Dendritic cell treated with granulocyte-macrophage colony-stimulating factor and Interleukin-4, amounts not matched to agents 40 ng/mL and 50 ng/mL, for 4 days (primary cell): ENCODE results near the gene CCDC102A.

Experiments
- H3K27ac Mint-ChIP-seq: one replicate; pipeline ENCODE4 v1.8.0; 2022; ENCODE audit warnings: mild to moderate bottlenecking, mixed read lengths
- H3K27me3 Mint-ChIP-seq: one replicate; pipeline ENCODE4 v1.8.0; 2022; ENCODE audit warnings: mild to moderate bottlenecking, mixed read lengths
- H3K36me3 Mint-ChIP-seq: one replicate; pipeline ENCODE4 v1.8.0; 2022; ENCODE audit warnings: low read depth, mixed read lengths
- H3K4me1 Mint-ChIP-seq: one replicate; pipeline ENCODE4 v1.8.0; 2022; ENCODE audit warnings: low read depth, mixed read lengths
- H3K4me3 Mint-ChIP-seq: one replicate; pipeline ENCODE4 v1.8.0; 2022; ENCODE audit warnings: mild to moderate bottlenecking, moderate library complexity, mixed read lengths
- H3K9me3 Mint-ChIP-seq: one replicate; pipeline ENCODE4 v1.8.0; 2022; ENCODE audit warnings: mixed read lengths
- intact Hi-C: fragments of 100-400 bp; cut with micrococcal nuclease; formaldehyde crosslinking; loops from one replicate; pipeline ENCODE4 v1.15.0; 2022

CCDC102A gene

DNA sequence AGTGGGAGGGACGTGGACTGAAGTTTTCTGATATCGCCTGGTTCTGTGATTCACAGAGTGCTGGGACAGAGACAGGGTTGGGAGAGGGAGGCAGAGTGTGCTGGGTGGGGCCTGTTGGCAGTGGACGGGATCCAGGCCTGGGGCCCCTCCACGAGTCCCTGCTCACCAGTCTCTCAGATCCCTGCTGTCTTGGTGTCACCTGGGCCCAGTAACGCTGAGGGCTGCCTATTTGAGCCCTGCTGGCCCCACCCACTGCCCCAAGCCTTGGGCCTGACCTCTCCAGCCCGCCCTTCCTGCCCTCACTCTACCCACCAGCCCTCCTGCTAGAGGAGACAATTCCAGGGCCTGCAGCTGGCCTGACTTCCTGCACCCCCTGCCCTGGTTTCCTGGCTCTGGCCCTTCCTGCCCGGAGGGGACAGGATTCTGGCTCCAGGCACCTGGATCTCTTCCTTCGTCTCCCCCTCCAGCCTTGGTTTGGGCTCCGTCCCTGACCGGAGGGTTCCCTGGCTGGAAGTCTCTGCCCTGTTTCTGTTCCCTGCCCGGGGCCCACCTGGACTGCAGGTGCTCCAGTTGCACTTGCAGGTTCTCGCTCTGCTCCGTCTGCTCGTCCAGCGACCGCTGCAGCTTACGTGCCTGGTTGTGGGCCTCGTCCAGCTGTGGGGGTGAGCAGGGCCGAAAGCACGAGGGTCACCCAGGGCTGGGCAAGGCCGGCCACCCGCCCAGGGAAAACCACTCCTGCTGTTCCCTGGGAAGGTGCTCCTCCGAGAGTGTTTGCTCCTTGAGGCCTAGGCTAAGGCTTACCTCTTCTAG, 21.4 kb downstream of the CCDC102A start:
- H3K9me3 Mint-ChIP-seq: no peaks in the 10 kb centered on the region
- no peak overlapping the region for H3K4me3 Mint-ChIP-seq
- intact Hi-C loops: loop anchor here (5.0 kb wide), 1 partner anchor 213 kb away; no protein-coding TSS in a partner anchor
- peaks cover 2% of the 10 kb centered on the region for H3K4me1 Mint-ChIP-seq
- H3K27ac Mint-ChIP-seq: no peak overlapping the region
- H3K36me3 Mint-ChIP-seq: no peaks in the 10 kb centered on the region
- H3K27me3 Mint-ChIP-seq: peaks cover 47% of the 10 kb centered on the region

DNA sequence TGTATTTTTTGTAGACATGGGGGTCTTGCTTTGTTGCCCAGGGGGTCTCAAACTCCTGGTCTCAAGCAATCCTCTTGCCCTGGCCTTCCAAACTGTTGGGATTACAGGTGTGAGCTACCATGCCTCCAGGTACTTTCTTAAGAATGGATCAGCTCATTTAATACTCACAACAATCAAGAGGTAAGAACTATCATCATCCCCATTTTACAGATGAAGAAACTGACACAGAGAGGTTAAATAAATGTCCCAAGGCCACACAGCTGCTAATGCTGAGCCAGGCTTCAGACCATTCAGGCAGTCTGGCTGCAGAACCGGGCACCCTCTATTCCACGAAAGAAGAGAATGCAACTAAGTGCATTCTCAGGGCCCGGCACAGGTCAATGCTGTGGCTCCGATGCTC, 22.0 kb downstream of the CCDC102A start:
- Mint-ChIP-seq H3K27me3 (peaks cover 47% of the 10 kb centered on the region), H3K4me1 (no peaks in the 10 kb centered on the region), H3K36me3 (no peaks in the 10 kb centered on the region), H3K4me3 (no peak overlapping the region), H3K27ac (no peak overlapping the region), H3K9me3 (no peaks in the 10 kb centered on the region)
- intact Hi-C loops: no loop called here

DNA sequence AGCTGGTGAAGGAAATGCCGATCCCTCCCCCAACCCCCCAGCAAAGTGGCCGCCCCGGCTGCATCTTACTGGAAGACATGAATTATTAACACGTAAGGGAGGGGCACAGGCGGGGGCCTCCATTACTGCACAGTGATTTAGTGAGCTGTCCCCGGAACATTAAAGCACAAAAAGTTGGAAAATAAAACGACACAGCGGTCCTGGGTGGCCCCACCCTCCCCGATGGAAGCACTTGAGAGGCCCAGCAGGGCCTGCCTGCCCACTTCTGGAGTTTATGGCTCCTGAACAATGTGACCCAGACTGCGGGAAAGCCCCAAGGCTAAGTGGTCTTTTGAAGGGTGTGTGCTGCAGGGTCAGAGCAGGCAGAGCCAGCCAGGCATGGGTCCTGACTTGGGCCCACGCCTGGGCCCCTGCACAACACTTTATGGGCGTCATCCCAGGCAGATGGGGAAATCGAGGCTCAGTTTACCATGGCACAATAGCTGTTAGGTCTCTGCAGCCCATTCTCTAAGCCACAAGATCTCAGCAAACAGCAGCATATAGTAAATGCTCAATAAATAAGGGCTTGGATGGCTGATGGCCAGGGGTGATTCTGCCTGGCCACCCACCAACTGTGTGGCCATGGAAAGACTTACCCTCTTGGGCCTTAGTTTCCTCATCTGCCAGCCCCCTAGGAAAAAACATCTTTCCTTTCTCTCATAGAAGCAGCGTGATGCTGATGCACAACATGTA, 22.8 kb downstream of the CCDC102A start:
- Mint-ChIP-seq H3K9me3 (no peaks in the 10 kb centered on the region), H3K4me3 (no peak overlapping the region), H3K36me3 (no peaks in the 10 kb centered on the region), H3K27me3 (peaks cover 46% of the 10 kb centered on the region), H3K4me1 (no peaks in the 10 kb centered on the region), H3K27ac (no peak overlapping the region)
- intact Hi-C loops: no loop called here

DNA sequence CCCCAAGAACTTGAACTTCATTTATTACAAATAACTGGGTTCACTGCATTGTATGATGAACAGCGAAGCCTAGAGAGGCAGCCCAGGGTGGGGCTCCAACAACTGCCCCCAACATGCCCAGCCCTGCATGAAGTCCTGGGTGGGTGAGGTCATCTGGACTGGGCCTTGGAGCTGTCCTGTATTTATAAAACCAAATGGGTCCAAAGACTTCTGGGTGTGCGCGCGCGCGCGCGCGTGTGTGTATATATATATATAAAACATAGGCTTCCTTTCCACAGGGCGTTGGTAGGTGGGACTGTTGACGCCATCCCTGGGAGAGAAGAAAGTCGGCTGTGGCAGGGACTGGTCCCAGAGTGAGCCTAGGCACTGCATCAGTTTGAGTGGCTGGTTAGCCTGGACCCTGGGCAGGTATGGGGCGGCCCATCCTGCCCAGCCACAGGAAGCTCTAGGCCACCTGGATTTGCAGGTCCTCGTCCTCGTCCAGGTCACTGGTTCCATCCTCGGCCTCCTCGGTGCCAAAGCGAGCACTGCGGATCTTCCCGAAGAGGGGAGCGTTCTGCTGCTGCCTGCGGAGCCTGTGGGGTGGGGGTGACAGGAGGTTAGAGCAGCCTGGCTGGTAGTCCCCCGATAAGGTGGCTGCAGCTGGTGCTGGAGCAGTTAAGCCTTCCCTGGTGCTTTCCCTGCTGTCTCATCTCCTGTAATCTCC, 23.9 kb downstream of the CCDC102A start:
- H3K4me3 Mint-ChIP-seq: no peak overlapping the region

DNA sequence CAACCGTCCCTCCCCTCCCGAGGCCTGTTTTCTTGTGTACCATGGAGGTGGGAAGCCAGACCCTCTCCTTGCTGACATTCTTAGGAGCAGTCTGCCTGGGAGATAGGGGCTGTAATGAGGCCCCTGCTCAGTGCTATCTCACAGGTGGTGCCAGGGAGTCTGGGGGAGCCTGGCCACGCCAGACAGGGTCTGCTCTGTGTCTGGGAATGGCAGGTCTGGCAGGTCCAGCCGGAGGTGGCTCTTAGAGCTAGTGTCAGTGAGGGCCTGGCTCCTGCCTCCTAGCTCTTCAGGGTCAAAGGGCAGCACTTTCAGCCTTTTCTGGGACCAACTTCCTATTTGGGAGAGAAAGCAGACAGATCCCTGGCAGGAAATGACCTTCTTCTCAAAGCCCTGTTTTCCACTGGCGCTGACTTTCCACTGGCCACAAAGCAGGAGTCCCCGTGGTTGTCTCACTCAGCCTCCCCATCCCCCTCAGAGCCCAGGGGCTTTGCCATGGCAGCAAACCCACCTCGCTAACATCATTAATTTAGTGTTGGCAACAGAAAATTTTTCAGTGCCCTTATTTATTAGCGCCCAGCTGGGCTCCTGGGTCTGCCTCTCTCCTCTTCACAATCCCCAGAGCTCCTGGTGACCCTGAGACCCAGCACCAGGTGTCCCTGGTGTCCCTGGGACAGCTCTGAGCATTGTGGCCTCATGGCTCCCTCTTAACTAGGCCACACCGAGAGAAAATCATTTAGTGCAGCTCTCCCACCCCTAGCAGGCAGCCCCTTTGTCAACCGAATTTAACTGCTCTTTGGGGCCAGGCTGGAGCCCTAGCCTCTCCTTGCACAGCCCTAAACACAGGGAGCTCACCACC, 26.1 kb downstream of the CCDC102A start:
- Mint-ChIP-seq H3K27ac (no peak overlapping the region), H3K4me3 (no peak overlapping the region), H3K36me3 (no peaks in the 10 kb centered on the region), H3K4me1 (no peaks in the 10 kb centered on the region), H3K27me3 (peaks cover 38% of the 10 kb centered on the region), H3K9me3 (no peaks in the 10 kb centered on the region)
- intact Hi-C loops: no loop called here

More for the DNA sequence above, 23.9 kb downstream of the CCDC102A start:
- Mint-ChIP-seq H3K27ac (no peak overlapping the region), H3K9me3 (no peaks in the 10 kb centered on the region), H3K27me3 (peaks cover 42% of the 10 kb centered on the region), H3K4me1 (no peaks in the 10 kb centered on the region), H3K36me3 (no peaks in the 10 kb centered on the region)
- intact Hi-C loops: no loop called here

DNA sequence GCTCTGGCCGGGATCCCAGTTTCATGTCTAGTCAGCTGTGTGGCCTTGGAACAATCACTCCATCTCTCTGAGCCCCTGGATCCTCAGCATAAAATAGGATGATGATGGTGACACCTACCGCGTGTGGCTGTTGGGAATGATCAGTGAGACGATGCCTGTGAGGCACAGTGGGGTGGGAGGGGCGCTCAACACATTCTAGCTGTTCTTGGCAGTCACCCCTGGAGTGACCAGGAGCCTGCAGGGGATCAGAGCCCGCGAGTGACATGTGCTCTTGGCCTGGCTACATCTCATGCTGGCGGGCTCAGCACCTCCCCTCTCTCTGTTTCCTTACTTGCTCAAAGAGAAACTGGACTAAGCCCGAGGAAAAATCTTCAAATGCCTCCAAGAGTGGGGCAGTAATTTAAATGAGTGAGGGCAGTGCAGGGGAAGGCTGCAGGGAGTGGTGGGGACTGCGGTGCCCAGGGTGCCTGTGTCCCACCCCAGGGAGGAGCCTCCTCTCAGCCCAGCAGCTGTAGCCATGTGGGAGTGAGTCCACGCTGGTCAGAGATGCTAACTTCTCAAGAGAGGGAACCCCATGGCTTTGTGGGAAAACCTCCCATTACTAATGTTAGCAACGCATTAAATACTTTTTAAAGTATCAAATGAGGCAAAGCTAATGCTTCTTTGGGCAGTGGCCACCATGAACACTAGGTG, 27.0 kb downstream of the CCDC102A start:
- H3K36me3 Mint-ChIP-seq: no peaks in the 10 kb centered on the region
- intact Hi-C loops: no loop called here
- H3K4me1 Mint-ChIP-seq: no peaks in the 10 kb centered on the region

DNA sequence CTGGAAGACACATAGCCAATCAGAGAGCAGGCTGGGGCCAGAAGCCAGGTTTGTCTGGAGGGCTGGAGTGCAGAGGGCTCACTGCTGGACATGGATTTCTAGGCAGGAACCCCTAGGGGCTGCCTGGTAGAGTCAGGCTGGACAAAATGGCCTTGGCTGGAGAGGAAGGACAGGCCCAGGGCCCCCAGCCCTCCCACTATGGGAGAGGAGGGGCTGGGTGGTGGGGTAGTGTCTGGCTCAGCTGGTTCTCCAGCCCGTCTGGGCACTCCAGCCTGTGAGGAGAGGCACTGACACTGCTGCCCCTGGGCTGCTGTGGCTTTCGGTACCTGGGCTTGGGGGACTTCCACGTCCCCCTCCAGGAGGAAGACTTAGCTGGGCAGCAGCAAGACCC, 28.3 kb downstream of the CCDC102A start:
- intact Hi-C loops: no loop called here
- Mint-ChIP-seq H3K9me3 (no peaks in the 10 kb centered on the region), H3K27ac (no peak overlapping the region), H3K27me3 (peaks cover 37% of the 10 kb centered on the region), H3K4me1 (no peaks in the 10 kb centered on the region), H3K36me3 (no peaks in the 10 kb centered on the region), H3K4me3 (no peak overlapping the region)

More for the DNA sequence above, 27.0 kb downstream of the CCDC102A start:
- no peak overlapping the region for H3K4me3 Mint-ChIP-seq
- no peaks in the 10 kb centered on the region for H3K9me3 Mint-ChIP-seq
- H3K27me3 Mint-ChIP-seq: peaks cover 40% of the 10 kb centered on the region
- no peak overlapping the region for H3K27ac Mint-ChIP-seq

DNA sequence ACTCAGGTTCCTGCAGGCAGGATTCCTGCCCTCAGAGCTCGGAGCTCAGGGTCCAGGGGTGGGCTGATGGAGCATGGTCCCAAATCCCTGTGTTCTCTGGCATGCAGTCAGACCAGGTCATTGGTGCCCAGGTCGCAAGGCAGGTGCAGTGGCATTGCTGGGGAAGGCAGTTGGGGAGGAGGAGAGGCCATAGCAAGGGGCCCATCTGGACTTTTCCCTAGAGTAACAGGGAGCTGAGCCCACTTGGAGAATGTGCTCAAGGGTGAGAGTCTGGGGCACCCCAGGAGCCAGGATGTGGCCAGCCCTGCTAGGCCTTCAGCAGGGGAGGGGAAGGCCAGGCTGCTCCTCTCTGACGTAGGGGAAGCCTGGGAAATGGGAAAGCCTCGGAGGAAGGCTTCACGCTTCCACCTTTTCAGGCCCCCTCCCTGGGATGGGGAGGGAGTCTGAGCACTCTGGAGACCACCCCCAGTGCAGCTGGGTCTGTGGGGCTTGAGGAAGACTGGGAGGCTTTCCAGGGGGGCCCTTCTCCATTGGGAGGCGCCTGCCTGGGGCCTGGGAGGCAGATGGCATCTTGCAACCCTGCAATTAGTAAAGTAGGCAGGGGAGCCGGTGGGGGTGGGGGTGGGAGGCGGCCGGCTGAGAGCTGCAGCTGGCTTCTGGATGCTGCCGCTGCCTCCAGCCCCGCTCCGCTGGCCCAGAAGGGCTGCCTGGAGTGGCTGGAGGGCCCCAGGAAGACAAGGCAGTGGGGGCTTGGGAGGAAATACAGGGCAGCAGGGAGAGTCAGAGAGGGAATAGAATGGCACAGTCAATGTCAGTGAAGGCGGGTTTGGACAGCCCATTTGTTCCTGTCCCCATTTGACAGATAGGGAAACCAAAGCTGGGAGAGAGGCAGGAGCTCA, 29.0 kb downstream of the CCDC102A start:
- Mint-ChIP-seq H3K9me3 (no peaks in the 10 kb centered on the region), H3K27me3 (peaks cover 37% of the 10 kb centered on the region), H3K4me3 (no peak overlapping the region), H3K36me3 (no peaks in the 10 kb centered on the region), H3K27ac (no peak overlapping the region), H3K4me1 (no peaks in the 10 kb centered on the region)
- intact Hi-C loops: no loop called here

DNA sequence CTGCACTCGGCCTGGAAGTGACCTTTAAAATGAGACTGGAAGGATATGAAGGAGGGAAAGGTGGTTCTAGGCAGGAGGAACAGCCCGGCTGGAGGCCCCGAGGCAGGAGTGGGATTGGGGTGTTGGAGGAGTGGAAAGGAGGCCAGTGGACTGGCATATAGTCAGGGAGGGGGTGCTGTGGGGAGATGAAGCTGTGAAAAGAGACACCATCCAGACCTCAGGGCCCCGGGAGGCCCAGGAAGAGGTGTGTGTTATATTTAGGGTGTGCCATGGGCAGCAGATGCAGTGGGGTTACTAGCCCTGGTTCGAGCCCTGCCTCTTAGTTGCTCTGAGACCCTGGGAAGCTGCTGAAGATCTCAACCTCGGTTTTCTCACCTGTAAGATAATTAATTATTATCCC, 31.2 kb downstream of the CCDC102A start:
- H3K36me3 Mint-ChIP-seq: no peaks in the 10 kb centered on the region
- H3K27ac Mint-ChIP-seq: no peak overlapping the region
- no peaks in the 10 kb centered on the region for H3K9me3 Mint-ChIP-seq
- H3K27me3 Mint-ChIP-seq: peaks cover 49% of the 10 kb centered on the region
- H3K4me1 Mint-ChIP-seq: no peaks in the 10 kb centered on the region
- no peak overlapping the region for H3K4me3 Mint-ChIP-seq
- intact Hi-C loops: no loop called here

DNA sequence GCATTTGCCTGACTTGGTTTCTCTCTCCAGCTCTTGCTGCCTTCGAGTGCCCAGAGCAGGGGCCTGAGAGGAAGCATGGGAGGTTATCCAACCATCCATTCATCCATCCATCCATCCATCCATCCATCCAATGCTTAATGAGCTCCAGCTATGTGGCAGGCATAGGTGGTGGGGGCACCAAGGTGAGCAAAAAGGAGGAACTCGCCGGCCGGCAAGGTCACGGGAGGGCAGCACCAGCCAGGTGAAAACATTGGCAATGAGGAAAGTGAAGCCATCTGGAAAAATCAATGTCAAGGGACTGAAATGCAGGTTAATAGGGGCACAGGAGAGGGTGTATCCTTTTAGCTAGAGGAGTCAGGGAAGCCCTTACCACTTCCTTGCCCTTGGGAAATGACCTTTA, 31.9 kb downstream of the CCDC102A start:
- intact Hi-C loops: no loop called here
- Mint-ChIP-seq H3K27ac (no peak overlapping the region), H3K4me1 (no peaks in the 10 kb centered on the region), H3K9me3 (no peaks in the 10 kb centered on the region), H3K36me3 (no peaks in the 10 kb centered on the region), H3K4me3 (no peak overlapping the region), H3K27me3 (peaks cover 48% of the 10 kb centered on the region)

DNA sequence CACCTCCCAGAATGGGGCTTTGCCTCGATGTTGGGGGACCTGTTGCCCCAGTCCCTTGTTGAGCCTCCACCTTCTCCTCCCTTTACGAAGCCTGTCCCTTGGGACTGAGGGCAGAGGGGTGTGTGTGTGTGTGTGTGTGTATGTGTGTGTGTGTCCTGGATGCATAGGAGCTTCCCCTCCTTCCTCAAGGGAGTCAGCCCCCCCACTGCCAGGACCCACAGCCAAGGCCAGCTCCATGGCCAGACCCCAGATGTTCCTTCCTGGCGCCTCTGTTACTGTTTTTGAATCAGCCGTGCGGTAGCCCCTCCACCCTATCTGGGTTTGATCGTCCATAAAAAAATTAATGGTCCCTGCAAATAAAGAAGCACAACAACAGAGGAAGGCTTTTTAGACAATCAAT, 32.4 kb downstream of the CCDC102A start:
- H3K36me3 Mint-ChIP-seq: no peaks in the 10 kb centered on the region
- no peaks in the 10 kb centered on the region for H3K9me3 Mint-ChIP-seq
- H3K27ac Mint-ChIP-seq: no peak overlapping the region
- intact Hi-C loops: no loop called here
- H3K4me3 Mint-ChIP-seq: no peak overlapping the region
- no peaks in the 10 kb centered on the region for H3K4me1 Mint-ChIP-seq
- H3K27me3 Mint-ChIP-seq: peaks cover 43% of the 10 kb centered on the region

DNA sequence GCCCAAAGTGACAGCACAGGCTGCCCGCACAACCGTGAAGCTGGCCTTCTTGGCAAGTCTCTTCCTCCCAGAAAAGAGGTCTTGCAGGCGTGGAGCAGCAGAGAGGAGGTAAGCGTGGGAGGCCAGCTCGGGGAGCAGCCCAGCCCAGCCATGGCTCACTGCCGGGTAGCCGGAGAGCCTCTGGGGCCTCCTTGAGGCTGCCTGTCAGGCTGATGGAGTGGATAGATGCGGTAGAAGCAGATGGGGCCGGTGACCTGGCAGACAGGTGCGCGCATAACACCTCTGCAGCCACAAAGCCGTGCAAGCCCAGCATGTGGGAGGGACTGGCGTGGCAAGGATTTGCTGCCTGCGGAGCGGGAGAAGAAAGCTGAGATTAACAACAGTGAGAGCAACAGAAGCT, 33.0 kb downstream of the CCDC102A start:
- Mint-ChIP-seq H3K9me3 (no peaks in the 10 kb centered on the region), H3K4me3 (no peak overlapping the region), H3K4me1 (no peaks in the 10 kb centered on the region), H3K27ac (no peak overlapping the region), H3K36me3 (no peaks in the 10 kb centered on the region), H3K27me3 (peaks cover 40% of the 10 kb centered on the region)
- intact Hi-C loops: no loop called here
